GM21576 (cell line): ENCODE measurements around the gene TXLNA.

Experiments
- ATAC-seq: cut with Tn5 transposase; IDR thresholded peaks from one replicate; pipeline ENCODE4 v1.9.1; 2021; ENCODE audit warnings: mild to moderate bottlenecking, moderate library complexity; ENCODE audit not compliant: unreplicated experiment

The TXLNA gene

GRCh38 chr1:32242341-32242851 is 62.9 kb downstream of the TXLNA start:
- no peak for ATAC-seq

GRCh38 chr1:32246888-32247273 is 67.4 kb downstream of the TXLNA start, which contains the start of gene FAM167B:
TSS of gene FAM167B (plus strand) at chr1:32247222. CDS start at chr1:32247422, 200 bp downstream.
- ATAC-seq = no peak

- no peak for ATAC-seq
Measured at GRCh38 chr1:32247452-32247851, 68.0 kb downstream of the TXLNA start.
